Measurements from ENCODE around the gene XYLT1.
"Not testable (repeated sequence)": the region's sequence is repeated elsewhere in the genome, so short reads cannot be mapped to it uniquely, and the experiment has no call there.

Gene XYLT1

DNA sequence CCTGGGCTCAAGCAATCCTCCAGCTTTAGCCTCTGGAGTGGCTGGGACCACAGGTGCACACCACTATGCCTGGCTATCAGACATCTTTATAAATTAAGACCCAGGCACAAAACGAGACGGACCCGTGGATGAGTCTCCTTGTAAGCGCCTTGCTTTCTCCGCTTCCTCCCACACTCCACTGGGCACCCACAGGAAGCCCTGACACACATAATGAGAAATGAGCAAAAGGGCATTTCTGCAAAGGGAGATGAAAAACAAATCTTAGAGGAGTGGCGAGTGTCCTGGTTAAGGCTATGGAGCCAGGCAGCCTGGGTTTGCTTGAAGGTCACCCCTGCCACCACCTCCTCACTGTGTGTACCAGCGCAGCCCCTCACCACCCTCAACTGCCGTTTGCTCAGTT is 56.3 kb downstream of the XYLT1 start:
- DNase-seq (ENCODE audit: low read depth), result no peak

DNA sequence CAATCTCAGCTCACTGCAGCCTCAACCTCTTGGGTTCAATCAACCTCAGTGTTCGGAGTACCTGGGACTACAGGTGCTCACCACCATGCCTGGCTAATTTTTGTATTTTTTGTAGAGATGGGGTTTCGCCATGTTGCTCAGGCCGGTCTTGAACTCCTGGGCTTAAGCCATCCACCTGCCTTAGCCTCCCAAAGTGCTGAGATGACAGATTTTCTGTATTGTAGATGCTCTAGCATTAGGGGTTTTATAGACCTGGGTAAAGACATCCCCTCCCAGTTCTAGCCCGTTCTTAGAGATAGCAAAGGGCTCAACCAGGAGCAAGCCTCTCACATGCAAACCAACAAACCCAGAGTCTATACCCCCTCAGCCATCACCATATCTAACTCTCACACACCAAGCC is 57.3 kb downstream of the XYLT1 start:
- TF ChIP-seq, protein P1, sequence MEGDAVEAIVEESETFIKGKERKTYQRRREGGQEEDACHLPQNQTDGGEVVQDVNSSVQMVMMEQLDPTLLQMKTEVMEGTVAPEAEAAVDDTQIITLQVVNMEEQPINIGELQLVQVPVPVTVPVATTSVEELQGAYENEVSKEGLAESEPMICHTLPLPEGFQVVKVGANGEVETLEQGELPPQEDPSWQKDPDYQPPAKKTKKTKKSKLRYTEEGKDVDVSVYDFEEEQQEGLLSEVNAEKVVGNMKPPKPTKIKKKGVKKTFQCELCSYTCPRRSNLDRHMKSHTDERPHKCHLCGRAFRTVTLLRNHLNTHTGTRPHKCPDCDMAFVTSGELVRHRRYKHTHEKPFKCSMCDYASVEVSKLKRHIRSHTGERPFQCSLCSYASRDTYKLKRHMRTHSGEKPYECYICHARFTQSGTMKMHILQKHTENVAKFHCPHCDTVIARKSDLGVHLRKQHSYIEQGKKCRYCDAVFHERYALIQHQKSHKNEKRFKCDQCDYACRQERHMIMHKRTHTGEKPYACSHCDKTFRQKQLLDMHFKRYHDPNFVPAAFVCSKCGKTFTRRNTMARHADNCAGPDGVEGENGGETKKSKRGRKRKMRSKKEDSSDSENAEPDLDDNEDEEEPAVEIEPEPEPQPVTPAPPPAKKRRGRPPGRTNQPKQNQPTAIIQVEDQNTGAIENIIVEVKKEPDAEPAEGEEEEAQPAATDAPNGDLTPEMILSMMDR (IDR thresholded peaks at IDR 0.05; ENCODE audit: control insufficient read depth, insufficient read depth, low read depth, low read length, missing control alignments), result no peak
- no peak overlapping the region for H3K4me3 ChIP-seq (ENCODE audit: control insufficient read depth, low read depth, low read length)
- DNase-seq (ENCODE audit: low read depth), result no peak

More for the DNA sequence above, 56.3 kb downstream of the XYLT1 start:
- TF ChIP-seq, protein P1 (IDR thresholded peaks at IDR 0.05; ENCODE audit: control insufficient read depth, insufficient read depth, low read depth, low read length, missing control alignments), result no peak
- H3K4me3 ChIP-seq (ENCODE audit: control insufficient read depth, low read depth, low read length), result no peak overlapping the region

DNA sequence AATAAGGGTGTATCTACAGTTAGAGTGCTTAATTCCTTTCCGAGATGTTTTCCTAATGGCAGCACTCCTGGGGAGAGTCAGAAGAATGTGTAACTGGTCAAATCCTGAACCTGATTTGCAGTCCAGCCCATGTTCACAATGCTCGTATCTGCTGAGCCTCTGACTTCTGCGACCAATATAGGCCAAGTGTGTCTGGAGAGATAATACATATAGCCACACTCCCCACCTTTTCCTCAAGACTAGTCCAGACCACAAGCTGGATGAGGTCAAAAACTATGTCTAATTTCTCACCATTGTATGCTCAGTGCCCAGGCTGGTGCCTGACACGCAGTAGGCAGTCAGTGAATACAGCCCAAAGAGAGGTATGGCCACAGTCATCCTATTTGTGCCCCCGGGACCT is 58.0 kb downstream of the XYLT1 start:
- no peak for DNase-seq (ENCODE audit: low read depth)
- H3K4me3 ChIP-seq (ENCODE audit: control insufficient read depth, low read depth, low read length), result no peak overlapping the region
- TF ChIP-seq, protein P1 (IDR thresholded peaks at IDR 0.05; ENCODE audit: control insufficient read depth, insufficient read depth, low read depth, low read length, missing control alignments), result no peak

DNA sequence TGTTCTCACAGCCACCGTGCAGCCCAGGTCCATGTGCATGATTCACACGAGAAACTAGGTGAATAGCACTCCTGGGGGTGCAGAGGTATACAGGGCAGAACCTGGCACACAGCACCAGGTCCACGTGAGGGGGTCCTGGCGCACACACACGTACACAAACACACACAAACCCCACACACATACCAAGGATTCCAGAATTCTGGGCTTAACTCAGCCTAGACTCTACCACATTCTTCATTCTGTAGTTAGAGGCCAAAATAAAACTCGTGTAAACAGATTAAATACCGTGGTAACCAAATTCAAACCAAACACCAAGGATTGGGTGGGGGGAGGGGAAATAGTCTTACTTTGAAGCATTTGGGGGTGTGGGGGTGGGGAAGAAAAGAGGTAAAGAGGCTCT is 58.5 kb downstream of the XYLT1 start:
- TF ChIP-seq, protein P1 (IDR thresholded peaks at IDR 0.05; ENCODE audit: control insufficient read depth, insufficient read depth, low read depth, low read length, missing control alignments), result no peak
- no peak for DNase-seq (ENCODE audit: low read depth)

DNA sequence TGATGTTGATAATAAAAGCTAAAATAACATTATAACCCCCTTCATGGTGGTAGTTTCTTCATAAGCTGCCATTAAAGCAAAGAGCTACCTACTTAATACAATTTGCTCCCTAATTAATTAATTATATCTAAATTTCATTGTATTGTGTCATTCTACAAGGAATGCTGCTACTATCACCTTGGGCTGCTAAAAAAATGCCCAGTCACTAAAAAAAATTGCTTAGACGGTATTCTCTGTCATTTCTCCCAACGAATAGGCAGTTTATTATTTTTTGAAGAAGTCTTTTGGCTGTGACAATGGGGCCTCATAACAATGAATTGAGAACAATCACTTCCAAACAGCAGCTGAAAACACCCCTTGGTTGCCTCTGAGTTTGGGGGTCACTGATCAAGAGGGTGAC is 59.5 kb downstream of the XYLT1 start:
- DNase-seq (ENCODE audit: low read depth), result no peak
- TF ChIP-seq, protein P1 (IDR thresholded peaks at IDR 0.05; ENCODE audit: control insufficient read depth, insufficient read depth, low read depth, low read length, missing control alignments), result no peak
- no peak overlapping the region for H3K4me3 ChIP-seq (ENCODE audit: control insufficient read depth, low read depth, low read length)

More for the DNA sequence above, 58.5 kb downstream of the XYLT1 start:
- H3K4me3 ChIP-seq (ENCODE audit: control insufficient read depth, low read depth, low read length), result no peak overlapping the region

DNA sequence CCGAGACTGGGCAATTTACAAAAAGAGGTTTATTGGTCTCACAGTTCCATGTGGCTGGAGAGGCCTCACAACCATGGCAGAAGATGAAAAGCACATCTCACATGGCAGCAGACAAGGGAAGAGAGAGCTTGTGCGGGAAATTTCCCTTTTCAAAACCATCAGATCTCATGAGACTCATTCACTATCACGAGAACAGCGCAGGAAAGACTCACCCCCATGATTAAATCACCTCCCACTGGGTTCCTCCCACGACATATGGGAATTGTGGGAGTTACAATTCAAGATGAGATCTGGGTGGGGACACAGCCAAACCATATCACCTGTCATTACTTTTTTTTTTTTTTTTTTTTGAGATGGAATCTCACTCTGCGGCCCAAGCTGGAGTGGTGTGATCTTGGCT is 60.4 kb downstream of the XYLT1 start:
- H3K4me3 ChIP-seq (ENCODE audit: control insufficient read depth, low read depth, low read length); DNase-seq (ENCODE audit: low read depth): not testable (repeated sequence)

DNA sequence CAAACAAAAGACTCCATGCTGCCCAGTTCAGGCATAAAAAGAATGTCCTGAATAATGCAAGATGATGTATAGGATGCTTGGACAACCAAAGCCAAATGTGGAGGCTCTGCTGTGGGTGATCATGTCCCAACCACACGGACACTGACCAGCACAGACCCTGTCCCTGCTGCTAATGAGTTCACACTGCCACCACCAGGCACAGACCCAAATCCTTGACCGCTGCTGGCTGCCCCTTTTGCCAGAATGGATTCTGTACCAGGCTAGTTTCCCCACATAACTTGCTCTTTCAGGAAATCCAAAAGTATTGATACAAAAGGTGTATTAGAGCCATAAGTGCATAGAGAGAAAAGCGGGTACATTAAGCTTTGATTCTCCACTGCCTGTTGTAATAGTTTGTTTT is 60.9 kb downstream of the XYLT1 start:
- TF ChIP-seq, protein P1 (IDR thresholded peaks at IDR 0.05; ENCODE audit: control insufficient read depth, insufficient read depth, low read depth, low read length, missing control alignments), result no peak
- no peak overlapping the region for H3K4me3 ChIP-seq (ENCODE audit: control insufficient read depth, low read depth, low read length)
- DNase-seq (ENCODE audit: low read depth), result no peak
